Right lobe of liver (tissue), 4 donors: ENCODE results near the gene FSTL4.

Experiments used
- POLR2A ChIP-seq: fragments of 450-650 bp; IDR thresholded peaks from one replicate; pipeline ENCODE4 v1.6.1; 2017; ENCODE audit warnings: antibody characterized with exemption, mild to moderate bottlenecking
- TF ChIP-seq, protein P1 (sequence below), 4 donors: fragments of 200-600 bp in 3 of 4; fragments of 450-650 bp in 1 of 4; IDR thresholded peaks; one replicate each; pipeline versions ENCODE4 v1.5.1 to v1.8.0; 2016 to 2022; ENCODE audit warnings: antibody characterized with exemption in 4 of 4, mild to moderate bottlenecking in 2 of 4
- donor health status: DM: no; HTN: no; CAD: no.
- donor health status: DM: no; HTN: no; CAD: no.
- donor health status: DM: no; HTN: yes; CAD: no.

DNA sequence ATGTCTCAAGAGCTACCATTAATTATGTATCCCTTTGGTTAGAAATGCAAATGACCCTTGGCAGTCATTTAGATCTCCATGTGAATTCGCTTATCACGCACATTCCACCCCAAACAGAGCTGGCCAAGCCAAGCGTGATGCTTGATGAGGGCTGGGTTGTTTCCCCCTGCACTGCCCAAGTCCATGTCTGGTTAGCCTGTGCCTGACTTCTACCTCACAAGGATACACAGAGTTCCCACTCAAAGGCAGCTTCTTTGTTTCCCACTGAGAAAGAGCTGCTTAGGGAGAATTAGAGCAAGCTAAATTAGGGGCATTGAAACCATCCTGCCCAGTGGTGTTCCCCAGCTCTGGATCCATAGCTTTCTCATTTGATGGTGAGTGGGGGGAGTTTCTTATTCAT lies 87.2 kb downstream of the FSTL4 start:
- TF ChIP-seq, protein P1, sequence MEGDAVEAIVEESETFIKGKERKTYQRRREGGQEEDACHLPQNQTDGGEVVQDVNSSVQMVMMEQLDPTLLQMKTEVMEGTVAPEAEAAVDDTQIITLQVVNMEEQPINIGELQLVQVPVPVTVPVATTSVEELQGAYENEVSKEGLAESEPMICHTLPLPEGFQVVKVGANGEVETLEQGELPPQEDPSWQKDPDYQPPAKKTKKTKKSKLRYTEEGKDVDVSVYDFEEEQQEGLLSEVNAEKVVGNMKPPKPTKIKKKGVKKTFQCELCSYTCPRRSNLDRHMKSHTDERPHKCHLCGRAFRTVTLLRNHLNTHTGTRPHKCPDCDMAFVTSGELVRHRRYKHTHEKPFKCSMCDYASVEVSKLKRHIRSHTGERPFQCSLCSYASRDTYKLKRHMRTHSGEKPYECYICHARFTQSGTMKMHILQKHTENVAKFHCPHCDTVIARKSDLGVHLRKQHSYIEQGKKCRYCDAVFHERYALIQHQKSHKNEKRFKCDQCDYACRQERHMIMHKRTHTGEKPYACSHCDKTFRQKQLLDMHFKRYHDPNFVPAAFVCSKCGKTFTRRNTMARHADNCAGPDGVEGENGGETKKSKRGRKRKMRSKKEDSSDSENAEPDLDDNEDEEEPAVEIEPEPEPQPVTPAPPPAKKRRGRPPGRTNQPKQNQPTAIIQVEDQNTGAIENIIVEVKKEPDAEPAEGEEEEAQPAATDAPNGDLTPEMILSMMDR (IDR thresholded peaks at IDR 0.05): no peak
- TF ChIP-seq POLR2A: no peak
